Panc1 (cell line): ENCODE measurements around the gene LSG1. TPM values are rescaled to one million over a fixed set of nuclear protein-coding genes. Genes with fewer than 3 reads are reported as not detected.

ENCODE experiments used
- ATAC-seq: fragments of 200-7000 bp; cut with Tn5 transposase; 2 replicates; pipeline ENCODE4 v1.9.1; 2020; ENCODE audit warnings: mild to moderate bottlenecking, moderate library complexity
- BruUV-seq: library from RNA; stranded (reverse); fragments of 400-500 nt; replicated peaks from 2 replicates; lab custom pipeline; 2021; lab: Mats Ljungman, UMichigan
- CTCF ChIA-PET: fragments of 300-600 bp; sonication (Branson Sonifier 250); formaldehyde crosslinking; loops from one replicate; lab custom pipeline; 2022; ENCODE audit warnings: antibody characterized with exemption; lab: Charles Lee
- POLR2A ChIA-PET: fragments of 300-600 bp; sonication (Branson Sonifier 250); formaldehyde crosslinking; loops from one replicate; lab custom pipeline; 2022; ENCODE audit warnings: antibody characterized with exemption; lab: Charles Lee
- DNase-seq: peaks from one replicate; pipeline ENCODE4 v3.0.0-alpha.2; 2010; ENCODE audit warnings: low read depth, low spot score
- H3K27ac ChIP-seq: 2 replicates; pipeline ENCODE4 v1.5.1; 2011; ENCODE audit warnings: mild to moderate bottlenecking, low read length, inconsistent platforms
- H3K27me3 ChIP-seq: fragments of 200-500 bp; sonication (Bioruptor generic); 2 replicates; pipeline ENCODE4 v1.6.0; 2014; ENCODE audit warnings: low read length, inconsistent platforms; ENCODE audit not compliant: control insufficient read depth, insufficient read depth
- H3K36me3 ChIP-seq: fragments of 200-500 bp; sonication (Bioruptor generic); 2 replicates; pipeline ENCODE4 v1.5.1; 2014; ENCODE audit warnings: inconsistent platforms, mild to moderate bottlenecking, low read length, moderate library complexity; ENCODE audit not compliant: control insufficient read depth, insufficient read depth
- H3K4me1 ChIP-seq: 2 replicates; pipeline ENCODE4 v1.5.1; 2011; ENCODE audit warnings: inconsistent platforms, mild to moderate bottlenecking, low read length, moderate library complexity; ENCODE audit not compliant: control insufficient read depth, insufficient read depth
- H3K4me3 ChIP-seq, 2 experiments: 2 replicates each; pipeline ENCODE4 v1.5.1; 2011 to 2012; ENCODE audit warnings: low read depth in 2 of 2, low read length in 2 of 2, mild to moderate bottlenecking in 2 of 2, inconsistent platforms in 1 of 2, moderate library complexity in 1 of 2
- H3K9me3 ChIP-seq: fragments of 200-500 bp; sonication (Bioruptor generic); 2 replicates; pipeline ENCODE4 v1.5.1; 2014; ENCODE audit warnings: low read depth, mild to moderate bottlenecking, inconsistent platforms, low read length, moderate library complexity; ENCODE audit not compliant: control insufficient read depth, insufficient read depth
- POLR2AphosphoS5 ChIP-seq: IDR thresholded peaks from 2 replicates; pipeline ENCODE4 v1.6.1; 2012; ENCODE audit warnings: mild to moderate bottlenecking, low read depth, low read length, moderate library complexity
- REST ChIP-seq, 2 experiments: IDR thresholded peaks; 2 replicates each; pipeline ENCODE4 v1.6.1; 2011 to 2012; ENCODE audit warnings: low read depth in 2 of 2, control low read depth in 1 of 2, low read length in 1 of 2, mild to moderate bottlenecking in 1 of 2, moderate library complexity in 1 of 2; ENCODE audit not compliant: insufficient read depth in 1 of 2
- SIN3A ChIP-seq: IDR thresholded peaks from 2 replicates; pipeline ENCODE4 v1.6.1; 2012; ENCODE audit warnings: low read depth, mild to moderate bottlenecking, low read length, moderate library complexity, borderline replicate concordance; ENCODE audit not compliant: insufficient read depth
- TCF7L2 ChIP-seq: IDR thresholded peaks from 2 replicates; pipeline ENCODE4 v1.6.1; 2011; ENCODE audit warnings: mild to moderate bottlenecking, low read depth, low read length, inconsistent platforms
- in situ Hi-C: cut with HindIII; loops from 2 replicates; pipeline ENCODE4 v1.10.0; 2016; ENCODE audit warnings: low sequenced_read_pairs, low pct_unique_long_range_greater_than_20kb
- intact Hi-C: fragments of 100-400 bp; cut with micrococcal nuclease; formaldehyde crosslinking; loops from one replicate; pipeline ENCODE4 v1.10.0; 2022; ENCODE audit not compliant: unreplicated experiment
- total RNA-seq: library from RNA; stranded (reverse); gene quantifications from one replicate; pipeline ENCODE4 v1.2.1, GENCODE V29; 2021; ENCODE audit not compliant: unreplicated experiment
- TF ChIP-seq, protein P1 (sequence below): fragments of 450-650 bp; IDR thresholded peaks from 2 replicates; pipeline ENCODE4 v1.5.1; 2017; ENCODE audit warnings: mild to moderate bottlenecking

Gene LSG1
- total RNA-seq, 1 experiment from 2014 or later = 72.9 TPM

GRCh38 chr3:194592798-194593752, 78.9 kb downstream of the LSG1 start:
- peak; percentile 94 for ATAC-seq
- DNase-seq = peak; percentile 97
- in situ Hi-C loops (no loop called here), intact Hi-C loops (loop anchor here (10.0 kb wide), 1 partner anchor 248 kb away; no protein-coding TSS in a partner anchor)
- Histone ChIP-seq H3K4me3 (no peak overlapping the region), H3K27ac (peak overlapping the region; percentile 79), H3K4me1 (peaks cover 24% of the 10 kb centered on the region), H3K27me3 (no peaks in the 10 kb centered on the region), H3K9me3 (no peaks in the 10 kb centered on the region), H3K36me3 (no peaks in the 10 kb centered on the region)
- TF ChIP-seq REST (IDR thresholded peaks at IDR 0.05; ENCODE audit: insufficient read depth in 1 of 2, low read depth in 2 of 2, low read length in 1 of 2) (no peak), POLR2AphosphoS5 (peak; percentile 97), SIN3A (0 out of 2 replicates have a peak, but pooled peaks have one; percentile 34), TCF7L2 (peak; percentile 91)
- TF ChIP-seq, protein P1, sequence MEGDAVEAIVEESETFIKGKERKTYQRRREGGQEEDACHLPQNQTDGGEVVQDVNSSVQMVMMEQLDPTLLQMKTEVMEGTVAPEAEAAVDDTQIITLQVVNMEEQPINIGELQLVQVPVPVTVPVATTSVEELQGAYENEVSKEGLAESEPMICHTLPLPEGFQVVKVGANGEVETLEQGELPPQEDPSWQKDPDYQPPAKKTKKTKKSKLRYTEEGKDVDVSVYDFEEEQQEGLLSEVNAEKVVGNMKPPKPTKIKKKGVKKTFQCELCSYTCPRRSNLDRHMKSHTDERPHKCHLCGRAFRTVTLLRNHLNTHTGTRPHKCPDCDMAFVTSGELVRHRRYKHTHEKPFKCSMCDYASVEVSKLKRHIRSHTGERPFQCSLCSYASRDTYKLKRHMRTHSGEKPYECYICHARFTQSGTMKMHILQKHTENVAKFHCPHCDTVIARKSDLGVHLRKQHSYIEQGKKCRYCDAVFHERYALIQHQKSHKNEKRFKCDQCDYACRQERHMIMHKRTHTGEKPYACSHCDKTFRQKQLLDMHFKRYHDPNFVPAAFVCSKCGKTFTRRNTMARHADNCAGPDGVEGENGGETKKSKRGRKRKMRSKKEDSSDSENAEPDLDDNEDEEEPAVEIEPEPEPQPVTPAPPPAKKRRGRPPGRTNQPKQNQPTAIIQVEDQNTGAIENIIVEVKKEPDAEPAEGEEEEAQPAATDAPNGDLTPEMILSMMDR = no peak
- CTCF ChIA-PET = interaction anchor here (3.5 kb wide), 1 partner anchor 121 kb away, joined by 21 read pairs; no protein-coding TSS in a partner anchor
- no TSS peak for BruUV-seq
- POLR2A ChIA-PET = interaction anchor here (0.6 to 0.9 kb wide), 3 partner anchors 133 to 789 kb away, joined by 3 to 5 read pairs (median 3); no protein-coding TSS in a partner anchor

Other genes starting within 250 kb of the LSG1 start
- gene ATP13A3, start 185.2 kb downstream of the LSG1 start, total RNA-seq = 169 TPM
- 70.1 TPM for gene TMEM44, start 38.8 kb downstream of the LSG1 start, total RNA-seq
- gene FAM43A, start 13.7 kb upstream of the LSG1 start, total RNA-seq = 51.4 TPM